Panc1 (cell line): Measurements from ENCODE around the gene RHBDF1. TPM values are rescaled to one million over a fixed set of nuclear protein-coding genes. Genes with fewer than 3 reads are reported as not detected.

Experiments
- ATAC-seq: fragments of 200-7000 bp; cut with Tn5 transposase; 2 replicates; pipeline ENCODE4 v1.9.1; 2020; ENCODE audit warnings: mild to moderate bottlenecking, moderate library complexity
- BruUV-seq: library from RNA; stranded (reverse); fragments of 400-500 nt; replicated peaks from 2 replicates; lab custom pipeline; 2021; lab: Mats Ljungman, UMichigan
- CTCF ChIA-PET: fragments of 300-600 bp; sonication (Branson Sonifier 250); formaldehyde crosslinking; loops from one replicate; lab custom pipeline; 2022; ENCODE audit warnings: antibody characterized with exemption; lab: Charles Lee
- POLR2A ChIA-PET: fragments of 300-600 bp; sonication (Branson Sonifier 250); formaldehyde crosslinking; loops from one replicate; lab custom pipeline; 2022; ENCODE audit warnings: antibody characterized with exemption; lab: Charles Lee
- DNase-seq: peaks from one replicate; pipeline ENCODE4 v3.0.0-alpha.2; 2010; ENCODE audit warnings: low read depth, low spot score
- H3K27ac ChIP-seq: 2 replicates; pipeline ENCODE4 v1.5.1; 2011; ENCODE audit warnings: mild to moderate bottlenecking, low read length, inconsistent platforms
- H3K27me3 ChIP-seq: fragments of 200-500 bp; sonication (Bioruptor generic); 2 replicates; pipeline ENCODE4 v1.6.0; 2014; ENCODE audit warnings: low read length, inconsistent platforms; ENCODE audit not compliant: control insufficient read depth, insufficient read depth
- H3K36me3 ChIP-seq: fragments of 200-500 bp; sonication (Bioruptor generic); 2 replicates; pipeline ENCODE4 v1.5.1; 2014; ENCODE audit warnings: inconsistent platforms, mild to moderate bottlenecking, low read length, moderate library complexity; ENCODE audit not compliant: control insufficient read depth, insufficient read depth
- H3K4me1 ChIP-seq: 2 replicates; pipeline ENCODE4 v1.5.1; 2011; ENCODE audit warnings: inconsistent platforms, mild to moderate bottlenecking, low read length, moderate library complexity; ENCODE audit not compliant: control insufficient read depth, insufficient read depth
- H3K4me3 ChIP-seq, 2 experiments: 2 replicates each; pipeline ENCODE4 v1.5.1; 2011 to 2012; ENCODE audit warnings: low read depth in 2 of 2, low read length in 2 of 2, mild to moderate bottlenecking in 2 of 2, inconsistent platforms in 1 of 2, moderate library complexity in 1 of 2
- H3K9me3 ChIP-seq: fragments of 200-500 bp; sonication (Bioruptor generic); 2 replicates; pipeline ENCODE4 v1.5.1; 2014; ENCODE audit warnings: low read depth, mild to moderate bottlenecking, inconsistent platforms, low read length, moderate library complexity; ENCODE audit not compliant: control insufficient read depth, insufficient read depth
- POLR2AphosphoS5 ChIP-seq: IDR thresholded peaks from 2 replicates; pipeline ENCODE4 v1.6.1; 2012; ENCODE audit warnings: mild to moderate bottlenecking, low read depth, low read length, moderate library complexity
- SIN3A ChIP-seq: IDR thresholded peaks from 2 replicates; pipeline ENCODE4 v1.6.1; 2012; ENCODE audit warnings: low read depth, mild to moderate bottlenecking, low read length, moderate library complexity, borderline replicate concordance; ENCODE audit not compliant: insufficient read depth
- TCF7L2 ChIP-seq: IDR thresholded peaks from 2 replicates; pipeline ENCODE4 v1.6.1; 2011; ENCODE audit warnings: mild to moderate bottlenecking, low read depth, low read length, inconsistent platforms
- in situ Hi-C: cut with HindIII; loops from 2 replicates; pipeline ENCODE4 v1.10.0; 2016; ENCODE audit warnings: low sequenced_read_pairs, low pct_unique_long_range_greater_than_20kb
- intact Hi-C: fragments of 100-400 bp; cut with micrococcal nuclease; formaldehyde crosslinking; loops from one replicate; pipeline ENCODE4 v1.10.0; 2022; ENCODE audit not compliant: unreplicated experiment
- total RNA-seq: library from RNA; stranded (reverse); gene quantifications from one replicate; pipeline ENCODE4 v1.2.1, GENCODE V29; 2021; ENCODE audit not compliant: unreplicated experiment
- TF ChIP-seq, protein P1 (sequence below): fragments of 450-650 bp; IDR thresholded peaks from 2 replicates; pipeline ENCODE4 v1.5.1; 2017; ENCODE audit warnings: mild to moderate bottlenecking
- TF ChIP-seq, protein P2 (sequence below), 2 experiments: IDR thresholded peaks; 2 replicates each; pipeline ENCODE4 v1.6.1; 2011 to 2012; ENCODE audit warnings: low read depth in 2 of 2, control low read depth in 1 of 2, low read length in 1 of 2, mild to moderate bottlenecking in 1 of 2, moderate library complexity in 1 of 2; ENCODE audit not compliant: insufficient read depth in 1 of 2

RHBDF1 gene
- total RNA-seq, 1 experiment from 2014 or later = 41.7 TPM

DNA sequence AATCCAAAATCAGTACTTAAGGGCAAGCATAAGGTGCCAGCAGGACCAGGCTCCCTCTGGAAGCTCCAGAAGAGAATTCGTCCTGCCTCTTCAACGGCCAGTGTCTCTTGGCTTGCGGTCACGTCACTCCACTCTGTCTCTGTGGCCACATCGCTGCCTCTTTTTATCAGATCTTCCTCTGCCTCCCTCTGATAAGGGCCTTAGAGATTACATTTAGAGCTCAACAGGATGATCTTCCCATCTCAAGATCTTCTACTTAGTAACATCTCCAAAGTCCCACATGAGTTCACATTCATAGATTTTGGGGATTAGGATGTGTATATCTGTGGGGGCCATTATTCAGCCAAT, 22.5 kb upstream of the RHBDF1 start:
- CTCF ChIA-PET = interaction anchor here (0.8 kb wide), 1 partner anchor 29 kb away, joined by 4 read pairs; no protein-coding TSS in a partner anchor
- no peaks in the 10 kb centered on the region for H3K9me3 ChIP-seq
- ATAC-seq (no peak), DNase-seq (no peak)
- POLR2A ChIA-PET = no interaction called here
- H3K36me3 ChIP-seq = no peaks in the 10 kb centered on the region
- no peak overlapping the region for H3K27ac ChIP-seq
- H3K4me3 ChIP-seq = no peak overlapping the region
- in situ Hi-C loops = no loop called here
- H3K4me1 ChIP-seq = 0 out of 2 replicates have a peak, but pooled peaks cover 2% of the 10 kb centered on the region
- TF ChIP-seq TCF7L2 (no peak), SIN3A (no peak), POLR2AphosphoS5 (no peak)
- TF ChIP-seq, protein P1, sequence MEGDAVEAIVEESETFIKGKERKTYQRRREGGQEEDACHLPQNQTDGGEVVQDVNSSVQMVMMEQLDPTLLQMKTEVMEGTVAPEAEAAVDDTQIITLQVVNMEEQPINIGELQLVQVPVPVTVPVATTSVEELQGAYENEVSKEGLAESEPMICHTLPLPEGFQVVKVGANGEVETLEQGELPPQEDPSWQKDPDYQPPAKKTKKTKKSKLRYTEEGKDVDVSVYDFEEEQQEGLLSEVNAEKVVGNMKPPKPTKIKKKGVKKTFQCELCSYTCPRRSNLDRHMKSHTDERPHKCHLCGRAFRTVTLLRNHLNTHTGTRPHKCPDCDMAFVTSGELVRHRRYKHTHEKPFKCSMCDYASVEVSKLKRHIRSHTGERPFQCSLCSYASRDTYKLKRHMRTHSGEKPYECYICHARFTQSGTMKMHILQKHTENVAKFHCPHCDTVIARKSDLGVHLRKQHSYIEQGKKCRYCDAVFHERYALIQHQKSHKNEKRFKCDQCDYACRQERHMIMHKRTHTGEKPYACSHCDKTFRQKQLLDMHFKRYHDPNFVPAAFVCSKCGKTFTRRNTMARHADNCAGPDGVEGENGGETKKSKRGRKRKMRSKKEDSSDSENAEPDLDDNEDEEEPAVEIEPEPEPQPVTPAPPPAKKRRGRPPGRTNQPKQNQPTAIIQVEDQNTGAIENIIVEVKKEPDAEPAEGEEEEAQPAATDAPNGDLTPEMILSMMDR = no peak
- TF ChIP-seq, protein P2, sequence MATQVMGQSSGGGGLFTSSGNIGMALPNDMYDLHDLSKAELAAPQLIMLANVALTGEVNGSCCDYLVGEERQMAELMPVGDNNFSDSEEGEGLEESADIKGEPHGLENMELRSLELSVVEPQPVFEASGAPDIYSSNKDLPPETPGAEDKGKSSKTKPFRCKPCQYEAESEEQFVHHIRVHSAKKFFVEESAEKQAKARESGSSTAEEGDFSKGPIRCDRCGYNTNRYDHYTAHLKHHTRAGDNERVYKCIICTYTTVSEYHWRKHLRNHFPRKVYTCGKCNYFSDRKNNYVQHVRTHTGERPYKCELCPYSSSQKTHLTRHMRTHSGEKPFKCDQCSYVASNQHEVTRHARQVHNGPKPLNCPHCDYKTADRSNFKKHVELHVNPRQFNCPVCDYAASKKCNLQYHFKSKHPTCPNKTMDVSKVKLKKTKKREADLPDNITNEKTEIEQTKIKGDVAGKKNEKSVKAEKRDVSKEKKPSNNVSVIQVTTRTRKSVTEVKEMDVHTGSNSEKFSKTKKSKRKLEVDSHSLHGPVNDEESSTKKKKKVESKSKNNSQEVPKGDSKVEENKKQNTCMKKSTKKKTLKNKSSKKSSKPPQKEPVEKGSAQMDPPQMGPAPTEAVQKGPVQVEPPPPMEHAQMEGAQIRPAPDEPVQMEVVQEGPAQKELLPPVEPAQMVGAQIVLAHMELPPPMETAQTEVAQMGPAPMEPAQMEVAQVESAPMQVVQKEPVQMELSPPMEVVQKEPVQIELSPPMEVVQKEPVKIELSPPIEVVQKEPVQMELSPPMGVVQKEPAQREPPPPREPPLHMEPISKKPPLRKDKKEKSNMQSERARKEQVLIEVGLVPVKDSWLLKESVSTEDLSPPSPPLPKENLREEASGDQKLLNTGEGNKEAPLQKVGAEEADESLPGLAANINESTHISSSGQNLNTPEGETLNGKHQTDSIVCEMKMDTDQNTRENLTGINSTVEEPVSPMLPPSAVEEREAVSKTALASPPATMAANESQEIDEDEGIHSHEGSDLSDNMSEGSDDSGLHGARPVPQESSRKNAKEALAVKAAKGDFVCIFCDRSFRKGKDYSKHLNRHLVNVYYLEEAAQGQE (IDR thresholded peaks at IDR 0.05; ENCODE audit: insufficient read depth in 1 of 2, low read depth in 2 of 2, low read length in 1 of 2) = no peak
- H3K27me3 ChIP-seq = no peaks in the 10 kb centered on the region
- intact Hi-C loops = no loop called here
- no TSS peak for BruUV-seq

DNA sequence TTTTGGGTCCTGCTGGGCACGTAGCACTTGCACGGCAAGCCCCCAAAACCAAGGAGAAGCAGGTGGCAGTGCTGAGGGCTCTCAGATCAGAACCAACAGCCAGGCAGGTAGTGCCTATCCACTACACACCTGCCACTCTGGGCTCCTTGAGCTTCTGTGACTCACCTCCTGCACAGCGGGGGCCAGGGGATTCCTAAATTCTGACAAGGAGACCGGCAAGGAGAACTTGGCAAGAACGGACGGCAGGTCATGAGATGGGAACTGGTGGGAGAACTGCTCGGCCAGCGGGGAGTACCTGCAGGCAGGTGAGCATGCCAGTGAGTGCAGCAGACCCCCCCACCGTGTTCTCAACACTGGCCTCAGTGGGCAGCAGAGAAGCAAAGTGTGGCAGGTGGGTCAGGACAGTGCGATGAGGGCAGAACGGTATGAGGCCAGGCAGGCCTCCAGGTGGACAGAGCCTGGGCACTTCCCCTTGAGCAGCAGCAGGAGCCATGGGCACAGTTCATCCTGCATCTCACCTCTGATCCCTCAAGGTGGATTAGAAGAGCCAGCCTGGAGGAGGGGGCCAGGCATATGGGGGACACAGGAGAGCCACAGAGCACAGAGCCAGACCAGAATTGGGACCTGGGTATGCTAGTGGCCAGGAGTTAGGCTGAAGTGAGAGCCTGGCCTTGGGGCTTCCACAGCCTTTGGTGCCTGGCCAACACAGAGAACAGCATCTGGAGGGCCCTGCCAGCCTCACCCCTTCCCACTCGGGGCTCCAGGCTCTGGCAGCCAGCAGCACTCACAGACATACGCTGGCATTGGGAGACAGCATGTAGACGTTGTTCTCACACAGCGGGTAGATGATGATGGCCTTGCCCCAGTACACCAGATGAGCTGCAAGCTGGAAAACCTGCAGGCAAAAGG, 20.3 kb upstream of the RHBDF1 start:
- no peak for TF ChIP-seq SIN3A
- no peak for TF ChIP-seq POLR2AphosphoS5
- TF ChIP-seq TCF7L2 = no peak
- TF ChIP-seq, protein P2 (IDR thresholded peaks at IDR 0.05; ENCODE audit: insufficient read depth in 1 of 2, low read depth in 2 of 2, low read length in 1 of 2) = no peak
- TF ChIP-seq, protein P1 = no peak
- intact Hi-C loops = no loop called here
- 0 out of 2 replicates have a peak, but pooled peaks cover 2% of the 10 kb centered on the region for H3K4me1 ChIP-seq
- ChIA-PET CTCF (interaction anchor here (1.2 to 1.3 kb wide), 2 partner anchors 14 to 27 kb away, joined by 3 to 4 read pairs; no protein-coding TSS in a partner anchor), POLR2A (no interaction called here)
- H3K27me3 ChIP-seq = no peaks in the 10 kb centered on the region
- no peaks in the 10 kb centered on the region for H3K36me3 ChIP-seq
- H3K9me3 ChIP-seq = no peaks in the 10 kb centered on the region
- ATAC-seq (no peak), DNase-seq (no peak)
- no peak overlapping the region for H3K4me3 ChIP-seq
- in situ Hi-C loops = no loop called here
- no peak overlapping the region for H3K27ac ChIP-seq
- no TSS peak for BruUV-seq
